ENCODE data around the gene SCAMP5.

DNA sequence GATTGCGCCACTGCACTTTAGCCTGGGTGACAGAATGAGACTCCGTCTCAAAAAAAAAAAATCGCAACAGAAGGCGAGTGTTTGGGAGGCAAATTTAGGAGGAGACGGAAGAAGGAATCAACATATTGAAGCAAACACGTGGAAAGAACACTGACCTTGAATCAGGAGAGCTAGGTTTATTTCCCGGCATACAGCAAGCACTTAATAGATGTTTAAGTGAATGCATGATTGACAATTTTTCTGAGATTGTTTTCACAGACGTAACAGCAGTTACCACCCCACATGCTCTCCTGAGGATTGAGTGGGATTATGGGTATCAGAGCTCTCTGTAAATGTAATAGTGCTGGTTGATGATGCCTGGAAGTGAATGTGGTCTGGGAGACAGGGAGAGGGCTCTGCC, 33.1 kb upstream of the SCAMP5 start:
- TF ChIP-seq, protein P1, sequence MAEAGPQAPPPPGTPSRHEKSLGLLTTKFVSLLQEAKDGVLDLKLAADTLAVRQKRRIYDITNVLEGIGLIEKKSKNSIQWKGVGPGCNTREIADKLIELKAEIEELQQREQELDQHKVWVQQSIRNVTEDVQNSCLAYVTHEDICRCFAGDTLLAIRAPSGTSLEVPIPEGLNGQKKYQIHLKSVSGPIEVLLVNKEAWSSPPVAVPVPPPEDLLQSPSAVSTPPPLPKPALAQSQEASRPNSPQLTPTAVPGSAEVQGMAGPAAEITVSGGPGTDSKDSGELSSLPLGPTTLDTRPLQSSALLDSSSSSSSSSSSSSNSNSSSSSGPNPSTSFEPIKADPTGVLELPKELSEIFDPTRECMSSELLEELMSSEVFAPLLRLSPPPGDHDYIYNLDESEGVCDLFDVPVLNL (CRISPR knock-in tag; IDR thresholded peaks at IDR 0.05; ENCODE audit: borderline replicate concordance, low read depth), result no peak
- TF ChIP-seq, protein P2, sequence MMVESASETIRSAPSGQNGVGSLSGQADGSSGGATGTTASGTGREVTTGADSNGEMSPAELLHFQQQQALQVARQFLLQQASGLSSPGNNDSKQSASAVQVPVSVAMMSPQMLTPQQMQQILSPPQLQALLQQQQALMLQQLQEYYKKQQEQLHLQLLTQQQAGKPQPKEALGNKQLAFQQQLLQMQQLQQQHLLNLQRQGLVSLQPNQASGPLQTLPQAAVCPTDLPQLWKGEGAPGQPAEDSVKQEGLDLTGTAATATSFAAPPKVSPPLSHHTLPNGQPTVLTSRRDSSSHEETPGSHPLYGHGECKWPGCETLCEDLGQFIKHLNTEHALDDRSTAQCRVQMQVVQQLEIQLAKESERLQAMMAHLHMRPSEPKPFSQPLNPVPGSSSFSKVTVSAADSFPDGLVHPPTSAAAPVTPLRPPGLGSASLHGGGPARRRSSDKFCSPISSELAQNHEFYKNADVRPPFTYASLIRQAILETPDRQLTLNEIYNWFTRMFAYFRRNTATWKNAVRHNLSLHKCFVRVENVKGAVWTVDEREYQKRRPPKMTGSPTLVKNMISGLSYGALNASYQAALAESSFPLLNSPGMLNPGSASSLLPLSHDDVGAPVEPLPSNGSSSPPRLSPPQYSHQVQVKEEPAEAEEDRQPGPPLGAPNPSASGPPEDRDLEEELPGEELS (CRISPR knock-in tag; IDR thresholded peaks at IDR 0.05), result no peak
- TF ChIP-seq, protein P3, sequence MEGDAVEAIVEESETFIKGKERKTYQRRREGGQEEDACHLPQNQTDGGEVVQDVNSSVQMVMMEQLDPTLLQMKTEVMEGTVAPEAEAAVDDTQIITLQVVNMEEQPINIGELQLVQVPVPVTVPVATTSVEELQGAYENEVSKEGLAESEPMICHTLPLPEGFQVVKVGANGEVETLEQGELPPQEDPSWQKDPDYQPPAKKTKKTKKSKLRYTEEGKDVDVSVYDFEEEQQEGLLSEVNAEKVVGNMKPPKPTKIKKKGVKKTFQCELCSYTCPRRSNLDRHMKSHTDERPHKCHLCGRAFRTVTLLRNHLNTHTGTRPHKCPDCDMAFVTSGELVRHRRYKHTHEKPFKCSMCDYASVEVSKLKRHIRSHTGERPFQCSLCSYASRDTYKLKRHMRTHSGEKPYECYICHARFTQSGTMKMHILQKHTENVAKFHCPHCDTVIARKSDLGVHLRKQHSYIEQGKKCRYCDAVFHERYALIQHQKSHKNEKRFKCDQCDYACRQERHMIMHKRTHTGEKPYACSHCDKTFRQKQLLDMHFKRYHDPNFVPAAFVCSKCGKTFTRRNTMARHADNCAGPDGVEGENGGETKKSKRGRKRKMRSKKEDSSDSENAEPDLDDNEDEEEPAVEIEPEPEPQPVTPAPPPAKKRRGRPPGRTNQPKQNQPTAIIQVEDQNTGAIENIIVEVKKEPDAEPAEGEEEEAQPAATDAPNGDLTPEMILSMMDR (IDR thresholded peaks at IDR 0.05), result no peak
- TF ChIP-seq ELF4 (CRISPR knock-in tag; IDR thresholded peaks at IDR 0.05; ENCODE audit: low read depth) (no peak), GABPB1 (CRISPR knock-in tag; IDR thresholded peaks at IDR 0.05) (no peak), ZNF138 (CRISPR knock-in tag; conservative IDR thresholded peaks at IDR 0.05) (no peak)
- TF ChIP-seq, protein P4, sequence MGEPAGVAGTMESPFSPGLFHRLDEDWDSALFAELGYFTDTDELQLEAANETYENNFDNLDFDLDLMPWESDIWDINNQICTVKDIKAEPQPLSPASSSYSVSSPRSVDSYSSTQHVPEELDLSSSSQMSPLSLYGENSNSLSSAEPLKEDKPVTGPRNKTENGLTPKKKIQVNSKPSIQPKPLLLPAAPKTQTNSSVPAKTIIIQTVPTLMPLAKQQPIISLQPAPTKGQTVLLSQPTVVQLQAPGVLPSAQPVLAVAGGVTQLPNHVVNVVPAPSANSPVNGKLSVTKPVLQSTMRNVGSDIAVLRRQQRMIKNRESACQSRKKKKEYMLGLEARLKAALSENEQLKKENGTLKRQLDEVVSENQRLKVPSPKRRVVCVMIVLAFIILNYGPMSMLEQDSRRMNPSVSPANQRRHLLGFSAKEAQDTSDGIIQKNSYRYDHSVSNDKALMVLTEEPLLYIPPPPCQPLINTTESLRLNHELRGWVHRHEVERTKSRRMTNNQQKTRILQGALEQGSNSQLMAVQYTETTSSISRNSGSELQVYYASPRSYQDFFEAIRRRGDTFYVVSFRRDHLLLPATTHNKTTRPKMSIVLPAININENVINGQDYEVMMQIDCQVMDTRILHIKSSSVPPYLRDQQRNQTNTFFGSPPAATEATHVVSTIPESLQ (CRISPR knock-in tag; IDR thresholded peaks at IDR 0.05), result no peak

Measured in WTC11 (cell line).